Thoracic aorta (tissue), 2 donors: ENCODE measurements around the gene SLAIN1. TPM values are rescaled to one million over a fixed set of nuclear protein-coding genes. Genes with fewer than 3 reads are reported as not detected.

ENCODE experiments used
- ATAC-seq: fragments of 150-250 bp; one replicate; pipeline ENCODE4 v1.8.0; 2017; ENCODE audit warnings: low read depth; ENCODE audit not compliant: insufficient number of reproducible peaks, low FRiP score
- DNase-seq: peaks from one replicate; pipeline ENCODE4 v3.0.0-alpha.2; 2020; ENCODE audit warnings: low spot score
- H3K27ac ChIP-seq, 2 donors: fragments of 200-600 bp; sonication (generic); 1 replicate in 1 of 2; 2 replicates in 1 of 2; pipeline ENCODE4 v1.5.1; 2016; ENCODE audit warnings: mild to moderate bottlenecking in 2 of 2, moderate library complexity in 2 of 2
- H3K27me3 ChIP-seq: fragments of 200-600 bp; sonication (generic); replicated peaks from 2 replicates; pipeline ENCODE4 v1.6.0; 2016; ENCODE audit warnings: mild to moderate bottlenecking; ENCODE audit not compliant: insufficient read depth
- H3K36me3 ChIP-seq: fragments of 200-600 bp; sonication (generic); one replicate; pipeline ENCODE4 v1.5.1; 2016
- H3K4me1 ChIP-seq, 2 donors: fragments of 200-600 bp; sonication (generic); 1 replicate in 1 of 2; 2 replicates in 1 of 2; pipeline versions ENCODE4 v1.5.1 to v1.6.0; 2016; ENCODE audit warnings: low read depth in 2 of 2, mild to moderate bottlenecking in 1 of 2; ENCODE audit not compliant: control insufficient read depth in 1 of 2
- H3K4me3 ChIP-seq: fragments of 200-600 bp; sonication (generic); 2 replicates; pipeline ENCODE4 v1.5.1; 2016; ENCODE audit warnings: mild to moderate bottlenecking
- H3K9me3 ChIP-seq: fragments of 200-600 bp; sonication (generic); 2 replicates; pipeline ENCODE4 v1.5.1; 2016
- CTCF ChIP-seq: fragments of 200-600 bp; sonication (generic); IDR thresholded peaks from one replicate; pipeline ENCODE4 v1.5.1; 2019; ENCODE audit warnings: antibody characterized with exemption
- total RNA-seq, 2 donors: library from RNA; depleted of rRNA; stranded (reverse); fragments of >200 nt; gene quantifications; one replicate each; pipeline versions ENCODE4 v1.1.0 to v1.2.3, GENCODE V29; 2016

SLAIN1 gene
- total RNA-seq, 2 donors from 2014 or later, result 10.5 to 12.9 TPM

- Histone ChIP-seq H3K9me3 (no peaks in the 10 kb centered on the region), H3K4me3 (no peak overlapping the region), H3K27me3 (no peaks in the 10 kb centered on the region), H3K4me1 (no peaks in the 10 kb centered on the region), H3K27ac (no peak overlapping the region), H3K36me3 (no peaks in the 10 kb centered on the region)
- TF ChIP-seq CTCF, result no peak
- ATAC-seq (no peak), DNase-seq (no peak)
These were observed 22.6 kb upstream of the SLAIN1 start for GRCh38 chr13:77674852-77675251.

- TF ChIP-seq CTCF, result no peak
- ATAC-seq (no peak), DNase-seq (no peak)
- Histone ChIP-seq H3K27ac (no peak overlapping the region), H3K27me3 (no peaks in the 10 kb centered on the region), H3K4me3 (no peak overlapping the region), H3K36me3 (no peaks in the 10 kb centered on the region), H3K4me1 (no peaks in the 10 kb centered on the region), H3K9me3 (no peaks in the 10 kb centered on the region)
These were observed 18.7 kb upstream of the SLAIN1 start for GRCh38 chr13:77678691-77679235.

GRCh38 chr13:77687799-77688198 is 9.7 kb upstream of the SLAIN1 start:
- ATAC-seq (no peak), DNase-seq (no peak)
- Histone ChIP-seq H3K36me3 (no peaks in the 10 kb centered on the region), H3K9me3 (no peaks in the 10 kb centered on the region), H3K27me3 (no peaks in the 10 kb centered on the region), H3K4me3 (no peak overlapping the region), H3K4me1 (no peaks in the 10 kb centered on the region), H3K27ac (no peak overlapping the region)
- TF ChIP-seq CTCF, result no peak

- Histone ChIP-seq H3K4me3 (no peak overlapping the region), H3K4me1 (peaks cover 4 to 9% of the 10 kb centered on the region in 2 donors), H3K27me3 (no peaks in the 10 kb centered on the region), H3K9me3 (no peaks in the 10 kb centered on the region), H3K36me3 (no peaks in the 10 kb centered on the region), H3K27ac (no peak overlapping the region)
- TF ChIP-seq CTCF, result no peak
- DNase-seq (no peak), ATAC-seq (no peak)
These were observed 5.6 kb upstream of the SLAIN1 start for GRCh38 chr13:77691871-77692270.

- Histone ChIP-seq H3K4me1 (peaks cover 5 to 12% of the 10 kb centered on the region in 2 donors), H3K27me3 (no peaks in the 10 kb centered on the region), H3K36me3 (no peaks in the 10 kb centered on the region), H3K9me3 (no peaks in the 10 kb centered on the region), H3K4me3 (no peak overlapping the region), H3K27ac (no peak overlapping the region)
- no peak for ATAC-seq
- no peak for TF ChIP-seq CTCF
- no peak for DNase-seq
These were observed 4.6 kb upstream of the SLAIN1 start for GRCh38 chr13:77692746-77693448.
